Measurements from ENCODE around the gene TSSK6. TPM values are rescaled to one million over a fixed set of nuclear protein-coding genes. Genes with fewer than 3 reads are reported as not detected.

TSSK6 gene
- total RNA-seq, 2 donors from 2014 or later = 3.8 to 3.9 TPM

DNA sequence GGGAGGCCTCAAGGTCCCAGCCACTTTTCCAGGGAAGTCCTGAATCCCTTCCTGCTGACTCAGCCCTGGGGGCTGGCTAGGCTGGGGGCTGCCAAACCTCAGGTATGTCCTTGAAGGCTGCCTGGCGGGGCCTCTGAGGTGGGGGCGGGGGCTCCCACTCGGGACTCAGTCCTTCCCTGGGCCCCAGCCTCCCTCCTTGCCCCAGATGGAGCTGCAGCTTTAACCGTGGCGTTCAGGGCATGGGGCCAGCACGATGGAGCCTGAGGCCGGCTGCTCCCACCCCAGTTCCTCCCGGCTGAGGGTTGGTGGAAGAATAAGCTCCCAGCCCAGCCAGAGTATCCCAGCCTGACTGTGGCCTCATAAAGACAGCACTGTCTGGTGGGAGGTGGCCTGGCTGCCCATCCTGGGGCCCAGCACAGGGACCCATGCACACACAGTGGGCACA, 35.2 kb upstream of the TSSK6 start:
- ATAC-seq (no peak), DNase-seq (no peak)
- no peaks in the 10 kb centered on the region for H3K36me3 Mint-ChIP-seq (ENCODE audit: low read depth)
- H3K9me3 ChIP-seq (ENCODE audit: control insufficient read depth, low read length, poor library complexity, severe bottlenecking) = no peaks in the 10 kb centered on the region
- H3K4me1 Mint-ChIP-seq = peaks cover 3% of the 10 kb centered on the region
- no peak overlapping the region for H3K27ac Mint-ChIP-seq
- no peaks in the 10 kb centered on the region for H3K27me3 Mint-ChIP-seq
- H3K4me3 Mint-ChIP-seq = no peak overlapping the region

DNA sequence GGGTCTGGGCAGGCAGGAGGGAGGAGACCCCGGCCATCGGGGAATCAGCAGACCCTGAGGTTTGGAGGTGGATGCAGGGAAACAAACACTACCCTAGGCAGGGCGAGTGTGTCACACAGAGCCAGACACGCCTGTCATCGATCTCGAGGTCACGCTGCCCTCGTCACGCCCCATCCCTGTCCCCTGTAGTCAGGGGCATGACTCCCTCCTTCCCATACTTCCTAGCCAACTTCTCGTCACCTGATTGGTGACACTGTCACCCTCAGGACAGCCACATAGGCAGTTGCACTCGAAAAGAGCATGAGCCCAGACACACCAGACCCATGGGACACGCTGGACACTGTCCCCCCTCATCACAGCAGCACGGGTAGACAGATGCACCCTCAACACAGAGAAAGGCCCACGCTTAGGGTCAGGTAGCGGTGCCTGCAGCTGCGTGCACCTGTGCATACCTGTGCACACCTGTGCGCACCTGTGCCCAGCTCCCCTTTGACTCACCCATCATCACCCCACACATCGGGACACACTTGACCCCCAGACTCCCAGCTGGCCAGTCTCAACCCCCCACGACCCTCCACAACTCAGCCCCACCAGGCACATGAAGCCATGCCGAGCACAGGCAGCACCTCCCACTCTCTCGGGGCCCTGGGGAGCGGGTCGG, 34.6 kb upstream of the TSSK6 start:
- H3K9me3 ChIP-seq (ENCODE audit: control insufficient read depth, low read length, poor library complexity, severe bottlenecking) = no peaks in the 10 kb centered on the region
- DNase-seq = no peak
- ATAC-seq = no peak
- Mint-ChIP-seq H3K27me3 (no peaks in the 10 kb centered on the region), H3K4me3 (no peak overlapping the region), H3K36me3 (ENCODE audit: low read depth) (no peaks in the 10 kb centered on the region), H3K4me1 (peaks cover 3% of the 10 kb centered on the region), H3K27ac (no peak overlapping the region)

DNA sequence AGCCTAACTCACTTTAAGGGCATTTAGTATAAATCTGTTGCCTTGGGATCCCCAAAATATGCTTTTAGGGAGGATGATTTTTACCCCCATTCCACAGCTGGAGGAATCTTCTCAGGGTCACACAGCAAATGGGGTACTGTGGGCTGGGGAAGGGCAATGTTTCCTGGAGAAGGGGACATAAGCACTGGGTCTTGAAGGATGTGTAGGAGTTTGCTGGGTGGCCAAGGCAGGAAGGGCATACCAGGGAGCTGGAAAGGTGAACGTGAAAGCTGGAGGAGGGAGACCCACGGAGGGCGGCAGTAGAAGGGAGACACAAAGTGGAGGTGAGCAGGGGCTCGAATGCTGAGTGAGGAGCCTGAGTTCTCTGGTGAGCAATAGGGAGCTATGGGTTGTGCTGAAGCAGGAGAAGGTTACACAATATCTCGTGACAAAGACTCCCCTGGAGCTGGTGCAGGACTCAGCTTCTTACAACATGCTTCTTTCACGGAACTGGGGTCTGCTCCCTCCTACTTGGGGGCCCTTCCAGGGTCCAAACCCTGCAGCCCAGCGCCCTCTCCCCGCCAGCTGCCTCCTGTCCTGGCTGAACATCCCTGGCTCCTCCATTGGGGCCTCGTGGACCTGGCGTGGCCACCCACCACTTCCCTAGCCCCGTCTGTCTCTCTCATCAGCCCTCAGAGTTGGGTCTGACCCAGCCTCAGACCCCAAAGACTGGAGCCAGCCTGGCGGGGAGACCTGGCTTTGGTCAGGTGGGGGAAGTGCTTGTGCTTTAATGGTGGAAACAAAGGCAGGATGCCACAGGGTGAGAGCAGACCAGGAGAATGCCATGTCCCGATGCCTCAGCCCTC, 33.8 kb upstream of the TSSK6 start:
- Mint-ChIP-seq H3K4me1 (no peaks in the 10 kb centered on the region), H3K27ac (no peak overlapping the region), H3K4me3 (no peak overlapping the region), H3K36me3 (ENCODE audit: low read depth) (no peaks in the 10 kb centered on the region), H3K27me3 (no peaks in the 10 kb centered on the region)
- no peak for ATAC-seq
- DNase-seq = no peak
- H3K9me3 ChIP-seq (ENCODE audit: control insufficient read depth, low read length, poor library complexity, severe bottlenecking) = no peaks in the 10 kb centered on the region

- no peak for DNase-seq
- H3K27ac Mint-ChIP-seq = no peak overlapping the region
- no peaks in the 10 kb centered on the region for H3K27me3 Mint-ChIP-seq
- H3K36me3 Mint-ChIP-seq (ENCODE audit: low read depth) = no peaks in the 10 kb centered on the region
- H3K9me3 ChIP-seq (ENCODE audit: control insufficient read depth, low read length, poor library complexity, severe bottlenecking) = no peaks in the 10 kb centered on the region
- H3K4me3 Mint-ChIP-seq = no peak overlapping the region
- no peak for ATAC-seq
- no peaks in the 10 kb centered on the region for H3K4me1 Mint-ChIP-seq
These were observed 32.5 kb upstream of the TSSK6 start for GRCh38 chr19:19547674-19548336.

DNA sequence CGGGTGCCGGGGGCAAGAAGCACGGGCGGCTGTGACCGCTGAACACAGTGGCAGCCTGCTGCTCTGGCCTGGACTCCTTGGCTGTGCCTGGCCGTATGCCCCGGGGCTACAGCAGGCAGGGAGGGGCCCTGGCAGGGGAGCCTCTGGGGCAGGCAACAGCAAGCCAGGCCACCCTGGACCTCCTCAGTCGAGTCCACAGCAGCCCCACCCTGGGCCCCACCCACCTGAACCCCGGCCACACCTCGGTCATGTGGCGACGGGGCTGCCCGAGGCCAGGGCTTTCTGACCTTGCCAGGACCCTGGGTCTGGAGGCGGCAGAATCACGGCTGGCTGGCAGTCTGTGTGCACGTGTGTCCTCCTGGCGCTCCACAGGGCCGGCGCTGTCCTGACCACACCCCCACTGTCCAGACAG, 31.4 kb upstream of the TSSK6 start:
- Mint-ChIP-seq H3K4me3 (no peak overlapping the region), H3K36me3 (ENCODE audit: low read depth) (no peaks in the 10 kb centered on the region), H3K27me3 (no peaks in the 10 kb centered on the region), H3K27ac (peak overlapping the region; percentile 29), H3K4me1 (peaks cover 3% of the 10 kb centered on the region)
- ATAC-seq (no peak), DNase-seq (no peak)
- H3K9me3 ChIP-seq (ENCODE audit: control insufficient read depth, low read length, poor library complexity, severe bottlenecking) = no peaks in the 10 kb centered on the region

DNA sequence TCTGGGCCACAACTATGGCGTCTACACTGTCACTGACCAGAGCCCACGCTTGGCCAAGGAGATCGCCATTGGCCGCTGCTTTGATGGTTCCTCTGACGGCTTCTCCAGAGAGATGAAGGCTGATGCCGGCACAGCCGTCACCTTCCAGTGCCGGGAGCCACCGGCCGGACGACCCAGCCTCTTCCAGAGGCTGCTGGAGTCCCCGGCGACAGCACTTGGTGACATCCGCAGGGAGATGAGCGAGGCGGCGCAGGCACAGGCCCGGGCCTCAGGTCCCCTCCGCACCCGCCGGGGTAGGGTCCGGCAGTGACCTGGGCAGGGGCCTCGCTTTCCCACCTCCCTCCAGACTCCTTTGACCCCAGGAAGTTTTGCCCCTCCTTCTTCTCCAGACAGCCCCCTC, 30.4 kb upstream of the TSSK6 start:
- H3K9me3 ChIP-seq (ENCODE audit: control insufficient read depth, low read length, poor library complexity, severe bottlenecking) = no peaks in the 10 kb centered on the region
- DNase-seq (no peak), ATAC-seq (no peak)
- Mint-ChIP-seq H3K36me3 (ENCODE audit: low read depth) (no peaks in the 10 kb centered on the region), H3K27me3 (no peaks in the 10 kb centered on the region), H3K4me3 (no peak overlapping the region), H3K4me1 (peaks cover 9% of the 10 kb centered on the region), H3K27ac (no peak overlapping the region)

- H3K4me1 Mint-ChIP-seq = peaks cover 11% of the 10 kb centered on the region
- H3K27ac Mint-ChIP-seq = no peak overlapping the region
- H3K4me3 Mint-ChIP-seq = no peak overlapping the region
- H3K27me3 Mint-ChIP-seq = no peaks in the 10 kb centered on the region
- H3K36me3 Mint-ChIP-seq (ENCODE audit: low read depth) = no peaks in the 10 kb centered on the region
- no peak for ATAC-seq
- no peak for DNase-seq
- H3K9me3 ChIP-seq (ENCODE audit: control insufficient read depth, low read length, poor library complexity, severe bottlenecking) = no peaks in the 10 kb centered on the region
These were observed 29.7 kb upstream of the TSSK6 start for GRCh38 chr19:19544954-19545591.

- Mint-ChIP-seq H3K36me3 (ENCODE audit: low read depth) (no peaks in the 10 kb centered on the region), H3K27ac (no peak overlapping the region), H3K4me3 (no peak overlapping the region), H3K27me3 (no peaks in the 10 kb centered on the region), H3K4me1 (peaks cover 11% of the 10 kb centered on the region)
- DNase-seq (no peak), ATAC-seq (no peak)
- no peaks in the 10 kb centered on the region for H3K9me3 ChIP-seq (ENCODE audit: control insufficient read depth, low read length, poor library complexity, severe bottlenecking)
These were observed 29.1 kb upstream of the TSSK6 start for GRCh38 chr19:19544257-19544953.

DNA sequence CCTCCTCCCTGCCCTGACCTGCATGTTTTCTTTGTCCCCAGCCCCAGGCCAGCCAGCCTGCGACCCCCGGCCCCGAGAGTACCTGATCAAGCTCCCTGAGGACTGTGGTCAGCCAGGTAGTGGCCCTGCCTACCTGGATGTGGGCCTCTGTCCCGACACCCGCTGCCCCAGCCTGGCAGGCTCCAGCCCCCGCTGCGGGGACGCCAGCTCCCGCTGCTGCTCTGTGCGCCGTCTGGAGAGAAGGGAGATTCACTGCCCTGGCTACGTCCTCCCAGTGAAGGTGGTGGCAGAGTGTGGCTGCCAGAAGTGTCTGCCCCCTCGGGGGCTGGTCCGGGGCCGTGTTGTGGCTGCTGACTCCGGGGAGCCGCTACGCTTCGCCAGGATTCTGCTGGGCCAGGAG, 28.3 kb upstream of the TSSK6 start:
- Mint-ChIP-seq H3K4me3 (no peak overlapping the region), H3K27ac (no peak overlapping the region), H3K36me3 (ENCODE audit: low read depth) (no peaks in the 10 kb centered on the region), H3K4me1 (peaks cover 15% of the 10 kb centered on the region), H3K27me3 (peaks cover 4% of the 10 kb centered on the region)
- DNase-seq (no peak), ATAC-seq (no peak)
- no peaks in the 10 kb centered on the region for H3K9me3 ChIP-seq (ENCODE audit: control insufficient read depth, low read length, poor library complexity, severe bottlenecking)

DNA sequence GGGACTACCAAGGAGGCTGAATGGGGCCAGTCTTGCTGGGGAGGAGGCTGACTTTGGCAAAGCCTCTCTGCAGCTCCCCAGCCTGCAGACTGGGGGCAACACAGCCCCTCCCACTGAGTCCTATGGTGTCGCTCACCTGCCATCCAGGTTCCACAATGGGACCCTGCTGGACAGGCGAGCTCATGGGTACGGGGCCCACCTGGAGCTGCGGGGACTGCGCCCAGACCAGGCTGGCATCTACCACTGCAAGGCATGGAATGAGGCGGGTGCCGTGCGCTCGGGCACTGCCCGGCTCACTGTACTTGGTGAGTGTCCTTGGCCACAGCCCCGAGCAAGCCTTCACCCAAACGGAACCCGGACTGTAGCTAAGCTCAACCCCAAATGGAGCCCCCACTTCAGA, 27.8 kb upstream of the TSSK6 start:
- no peak for DNase-seq
- ATAC-seq = no peak
- H3K27me3 Mint-ChIP-seq = peaks cover 6% of the 10 kb centered on the region
- H3K4me1 Mint-ChIP-seq = peaks cover 18% of the 10 kb centered on the region
- H3K9me3 ChIP-seq (ENCODE audit: control insufficient read depth, low read length, poor library complexity, severe bottlenecking) = no peaks in the 10 kb centered on the region
- H3K4me3 Mint-ChIP-seq = no peak overlapping the region
- no peaks in the 10 kb centered on the region for H3K36me3 Mint-ChIP-seq (ENCODE audit: low read depth)
- H3K27ac Mint-ChIP-seq = no peak overlapping the region

DNA sequence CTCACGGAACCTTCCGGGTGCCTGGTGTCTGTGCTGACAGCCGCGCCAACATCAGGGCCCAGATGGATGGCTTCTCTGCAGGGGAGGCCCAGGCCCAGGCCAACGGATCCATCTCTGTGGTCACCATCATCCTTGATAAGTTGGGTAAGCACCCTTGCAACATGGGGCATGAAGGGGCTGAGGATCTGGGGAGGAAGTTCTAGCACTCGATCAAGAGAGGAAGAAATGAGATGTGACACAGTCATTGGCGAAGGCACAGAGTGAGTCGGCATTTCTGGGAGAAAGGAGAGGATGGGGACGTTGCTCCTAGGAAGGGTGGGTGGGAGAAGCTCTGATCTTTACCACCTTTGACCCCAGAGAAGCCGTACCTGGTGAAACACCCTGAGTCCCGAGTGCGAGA, 27.2 kb upstream of the TSSK6 start:
- Mint-ChIP-seq H3K36me3 (ENCODE audit: low read depth) (no peaks in the 10 kb centered on the region), H3K4me1 (peaks cover 22% of the 10 kb centered on the region), H3K27ac (no peak overlapping the region), H3K27me3 (peaks cover 6% of the 10 kb centered on the region), H3K4me3 (no peak overlapping the region)
- DNase-seq (no peak), ATAC-seq (no peak)
- H3K9me3 ChIP-seq (ENCODE audit: control insufficient read depth, low read length, poor library complexity, severe bottlenecking) = no peaks in the 10 kb centered on the region

DNA sequence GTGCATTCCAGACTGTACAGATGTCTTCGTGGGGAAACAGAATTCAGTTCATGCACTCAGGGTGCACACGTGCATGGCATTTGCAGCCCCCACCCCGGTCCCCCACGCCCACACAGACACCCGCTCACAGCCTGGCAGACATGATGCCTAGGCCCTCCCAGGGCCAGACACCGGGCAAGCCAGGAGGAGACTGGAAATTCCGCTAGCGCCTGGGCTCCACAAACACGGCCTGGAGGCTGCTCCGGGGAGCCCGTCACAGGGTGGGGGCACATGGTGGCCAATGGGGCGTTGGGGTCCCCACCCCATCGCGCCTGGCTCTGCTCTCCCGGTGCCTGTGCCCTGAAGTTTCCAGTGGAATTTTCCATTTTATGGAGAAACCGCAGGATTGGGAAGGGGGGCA, 26.3 kb upstream of the TSSK6 start:
- Mint-ChIP-seq H3K36me3 (ENCODE audit: low read depth) (no peaks in the 10 kb centered on the region), H3K27me3 (peaks cover 6% of the 10 kb centered on the region), H3K4me1 (peaks cover 26% of the 10 kb centered on the region), H3K4me3 (peak overlapping the region; percentile 89), H3K27ac (no peak overlapping the region)
- DNase-seq (no peak), ATAC-seq (no peak)
- H3K9me3 ChIP-seq (ENCODE audit: control insufficient read depth, low read length, poor library complexity, severe bottlenecking) = no peaks in the 10 kb centered on the region
